Keratinocyte (primary cell): ENCODE results near the gene PGAM1. TPM values are rescaled to one million over a fixed set of nuclear protein-coding genes. Genes with fewer than 3 reads are reported as not detected.
A peak's percentile ranks its signal among the peaks of the same experiment; 100 is the strongest.
"Not testable (repeated sequence)": the region's sequence is repeated elsewhere in the genome, so short reads cannot be mapped to it uniquely, and the experiment has no call there.

ENCODE experiments used
- DNase-seq: peaks from one replicate; pipeline ENCODE4 v3.0.0-alpha.2; 2011; ENCODE audit warnings: low read depth, missing footprints, low spot score
- FAIRE-seq: peaks from 2 replicates; lab custom pipeline; 2011; peaks lifted over from hg19 to GRCh38; lab: Jason Lieb, UNC
- H2AFZ ChIP-seq: 2 replicates; pipeline ENCODE4 v1.6.0; 2012; ENCODE audit warnings: low read length, control low read depth, inconsistent platforms; ENCODE audit not compliant: control insufficient read depth
- H3K27ac ChIP-seq: 2 replicates; pipeline ENCODE4 v1.5.1; 2011; ENCODE audit warnings: low read length; ENCODE audit not compliant: control insufficient read depth, insufficient read depth
- H3K27me3 ChIP-seq: 3 replicates; pipeline ENCODE4 v1.6.0; 2011; ENCODE audit warnings: low read length; ENCODE audit not compliant: control insufficient read depth, insufficient read depth; ENCODE audit errors: extremely low read depth
- H3K36me3 ChIP-seq, 2 experiments: 2 replicates in 1 of 2; 3 replicates in 1 of 2; pipeline ENCODE4 v1.5.1; 2011; ENCODE audit warnings: low read length in 2 of 2, mild to moderate bottlenecking in 1 of 2; ENCODE audit not compliant: control insufficient read depth in 2 of 2, insufficient read depth in 2 of 2; ENCODE audit errors: extremely low read depth in 1 of 2
- H3K4me1 ChIP-seq: 3 replicates; pipeline ENCODE4 v1.5.1; 2011; ENCODE audit warnings: low read length; ENCODE audit not compliant: control insufficient read depth, insufficient read depth; ENCODE audit errors: extremely low read depth
- H3K4me2 ChIP-seq: 3 replicates; pipeline ENCODE4 v1.6.0; 2011; ENCODE audit warnings: low read depth, low read length; ENCODE audit not compliant: control insufficient read depth, insufficient read depth; ENCODE audit errors: extremely low read depth
- H3K4me3 ChIP-seq, 3 experiments: fragments of 200-600 bp in 1 of 3; sonication (generic) in 1 of 3; 2 replicates in 2 of 3; 3 replicates in 1 of 3; pipeline ENCODE4 v1.5.1; 2011 to 2016; ENCODE audit warnings: low read length in 3 of 3, mild to moderate bottlenecking in 3 of 3, control low read depth in 2 of 3, inconsistent platforms in 1 of 3, low read depth in 1 of 3, mixed read lengths in 1 of 3, mixed run types in 1 of 3, moderate library complexity in 1 of 3; ENCODE audit not compliant: control insufficient read depth in 2 of 3, insufficient read depth in 2 of 3; ENCODE audit errors: extremely low read depth in 1 of 3
- H3K79me2 ChIP-seq: 2 replicates; pipeline ENCODE4 v1.6.0; 2012; ENCODE audit warnings: low read length; ENCODE audit not compliant: control insufficient read depth, insufficient read depth
- H3K9ac ChIP-seq: 3 replicates; pipeline ENCODE4 v1.6.0; 2011; ENCODE audit warnings: low read length; ENCODE audit not compliant: control insufficient read depth, insufficient read depth; ENCODE audit errors: extremely low read depth
- H3K9me1 ChIP-seq: 3 replicates; pipeline ENCODE4 v1.6.0; 2011; ENCODE audit warnings: low read length; ENCODE audit not compliant: control insufficient read depth, insufficient read depth; ENCODE audit errors: extremely low read depth
- H3K9me3 ChIP-seq: 2 replicates; pipeline ENCODE4 v1.5.1; 2012; ENCODE audit warnings: low read depth, low read length; ENCODE audit not compliant: control insufficient read depth
- H4K20me1 ChIP-seq: 3 replicates; pipeline ENCODE4 v1.6.0; 2011; ENCODE audit warnings: low read length; ENCODE audit not compliant: control insufficient read depth, insufficient read depth; ENCODE audit errors: extremely low read depth
- EZH2 ChIP-seq: IDR thresholded peaks from one replicate; pipeline ENCODE4 v1.6.1; 2012; ENCODE audit warnings: inconsistent platforms, mild to moderate bottlenecking, low read length, moderate library complexity
- dilution Hi-C: fragments of 300-500 bp; cut with MboI; formaldehyde crosslinking; loops from one replicate; pipeline ENCODE4 v1.7.0; 2020; ENCODE audit warnings: low sequenced_read_pairs; ENCODE audit not compliant: extremely low pct_ligation_motif_present
- polyA plus RNA-seq, 5 experiments: library from polyadenylated mRNA; depleted of rRNA in 3 of 5; stranded (reverse) in 3 of 5; stranded (forward) in 1 of 5; unstranded in 1 of 5; fragments of >200 nt; gene quantifications; 1 replicate in 1 of 5; 2 replicates in 3 of 5; 3 replicates in 1 of 5; pipeline versions ENCODE4 v1.2.1 to v1.2.3, GENCODE V29; 2011 to 2012; ENCODE audit warnings: missing spikeins in 2 of 5, low read depth in 1 of 5, low replicate concordance in 1 of 5
- TF ChIP-seq, protein P1 (sequence below), 3 experiments: IDR thresholded peaks in 1 of 3; conservative IDR thresholded peaks in 1 of 3; optimal IDR thresholded peaks in 1 of 3; 2 replicates in 2 of 3; 3 replicates in 1 of 3; pipeline versions ENCODE3 to v1.5.1; 2011; ENCODE audit warnings: low read length in 3 of 3, mild to moderate bottlenecking in 3 of 3, moderate library complexity in 2 of 3, control low read depth in 1 of 3, inconsistent platforms in 1 of 3; ENCODE audit not compliant: insufficient read depth in 2 of 3; ENCODE audit errors: extremely low read depth in 1 of 3

Gene PGAM1
- polyA plus RNA-seq, 1 donor (not counting 4 experiments of a cell fraction or from before 2014, with no cell fraction given): 624 TPM

DNA sequence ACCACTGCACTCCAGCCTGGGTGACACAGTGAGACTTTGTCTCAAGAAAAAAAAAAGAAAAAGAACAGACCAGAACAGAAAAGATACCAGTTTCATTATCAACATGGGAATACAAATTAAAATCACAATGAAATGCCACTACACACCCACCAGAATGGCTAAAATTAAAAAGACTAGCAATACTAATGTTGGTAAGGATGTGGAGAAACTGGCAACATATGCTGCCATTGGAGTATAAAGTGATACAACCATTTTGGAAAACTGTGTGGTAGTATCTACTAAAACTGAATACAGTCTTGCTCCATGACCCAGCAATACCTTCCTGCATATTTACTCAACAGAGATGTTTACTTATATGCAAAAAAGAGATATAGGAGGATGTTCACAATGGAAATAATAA, 21.9 kb upstream of the PGAM1 start:
- DNase-seq (no peak), FAIRE-seq (no peak)
- H3K27ac ChIP-seq: no peak overlapping the region
- no peaks in the 10 kb centered on the region for H3K9me3 ChIP-seq
- TF ChIP-seq EZH2: no peak
- TF ChIP-seq, protein P1, sequence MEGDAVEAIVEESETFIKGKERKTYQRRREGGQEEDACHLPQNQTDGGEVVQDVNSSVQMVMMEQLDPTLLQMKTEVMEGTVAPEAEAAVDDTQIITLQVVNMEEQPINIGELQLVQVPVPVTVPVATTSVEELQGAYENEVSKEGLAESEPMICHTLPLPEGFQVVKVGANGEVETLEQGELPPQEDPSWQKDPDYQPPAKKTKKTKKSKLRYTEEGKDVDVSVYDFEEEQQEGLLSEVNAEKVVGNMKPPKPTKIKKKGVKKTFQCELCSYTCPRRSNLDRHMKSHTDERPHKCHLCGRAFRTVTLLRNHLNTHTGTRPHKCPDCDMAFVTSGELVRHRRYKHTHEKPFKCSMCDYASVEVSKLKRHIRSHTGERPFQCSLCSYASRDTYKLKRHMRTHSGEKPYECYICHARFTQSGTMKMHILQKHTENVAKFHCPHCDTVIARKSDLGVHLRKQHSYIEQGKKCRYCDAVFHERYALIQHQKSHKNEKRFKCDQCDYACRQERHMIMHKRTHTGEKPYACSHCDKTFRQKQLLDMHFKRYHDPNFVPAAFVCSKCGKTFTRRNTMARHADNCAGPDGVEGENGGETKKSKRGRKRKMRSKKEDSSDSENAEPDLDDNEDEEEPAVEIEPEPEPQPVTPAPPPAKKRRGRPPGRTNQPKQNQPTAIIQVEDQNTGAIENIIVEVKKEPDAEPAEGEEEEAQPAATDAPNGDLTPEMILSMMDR (optimal IDR thresholded peaks at IDR 0.05 in 1 of 3, IDR thresholded peaks at IDR 0.05 in 1 of 3, conservative IDR thresholded peaks at IDR 0.05 in 1 of 3; ENCODE audit: extremely low read depth in 1 of 3, insufficient read depth in 2 of 3, low read length in 3 of 3): no peak
- H4K20me1 ChIP-seq: no peaks in the 10 kb centered on the region
- H3K36me3 ChIP-seq: no peaks in the 10 kb centered on the region
- H3K27me3 ChIP-seq: no peaks in the 10 kb centered on the region
- H3K4me3 ChIP-seq: no peak overlapping the region
- H3K4me2 ChIP-seq: no peak overlapping the region
- no peaks in the 10 kb centered on the region for H3K9me1 ChIP-seq
- dilution Hi-C loops: no loop called here
- no peak overlapping the region for H3K9ac ChIP-seq
- H2AFZ ChIP-seq: no peak overlapping the region
- H3K79me2 ChIP-seq: peaks cover 13% of the 10 kb centered on the region
- peaks cover 21% of the 10 kb centered on the region for H3K4me1 ChIP-seq

DNA sequence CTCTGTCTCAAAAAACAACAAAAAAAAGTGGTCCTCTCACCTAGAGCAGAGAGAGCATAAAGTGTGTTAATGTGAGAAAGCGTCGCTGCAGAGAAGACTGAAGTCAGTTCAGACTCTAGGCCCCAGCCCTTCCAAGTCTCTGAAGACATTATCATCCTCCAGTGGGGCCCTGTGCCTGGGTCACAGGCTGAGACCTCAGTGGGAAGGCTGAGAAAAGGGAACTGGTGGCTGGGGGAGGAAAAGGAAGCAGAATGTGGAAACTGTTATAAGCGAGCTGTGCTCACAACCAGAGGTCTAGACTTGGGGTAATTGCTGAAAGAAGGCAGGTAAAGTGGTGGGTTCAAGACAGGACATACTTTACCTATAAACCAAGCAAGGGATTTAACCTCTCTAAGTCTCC, 19.9 kb upstream of the PGAM1 start:
- no peaks in the 10 kb centered on the region for H3K9me1 ChIP-seq
- no peak for FAIRE-seq
- no peak for TF ChIP-seq EZH2
- TF ChIP-seq, protein P1 (optimal IDR thresholded peaks at IDR 0.05 in 1 of 3, IDR thresholded peaks at IDR 0.05 in 1 of 3, conservative IDR thresholded peaks at IDR 0.05 in 1 of 3; ENCODE audit: extremely low read depth in 1 of 3, insufficient read depth in 2 of 3, low read length in 3 of 3): no peak
- peaks cover 21% of the 10 kb centered on the region for H3K4me1 ChIP-seq
- no peak overlapping the region for H2AFZ ChIP-seq
- no peak overlapping the region for H3K9ac ChIP-seq
- H3K9me3 ChIP-seq: no peaks in the 10 kb centered on the region
- dilution Hi-C loops: no loop called here
- peaks cover under 1% of the 10 kb centered on the region for H3K79me2 ChIP-seq
- no peaks in the 10 kb centered on the region for H3K36me3 ChIP-seq
- H3K4me3 ChIP-seq: no peak overlapping the region
- H3K27me3 ChIP-seq: no peaks in the 10 kb centered on the region
- H3K4me2 ChIP-seq: no peak overlapping the region
- no peaks in the 10 kb centered on the region for H4K20me1 ChIP-seq
- DNase-seq: no peak
- H3K27ac ChIP-seq: no peak overlapping the region

DNA sequence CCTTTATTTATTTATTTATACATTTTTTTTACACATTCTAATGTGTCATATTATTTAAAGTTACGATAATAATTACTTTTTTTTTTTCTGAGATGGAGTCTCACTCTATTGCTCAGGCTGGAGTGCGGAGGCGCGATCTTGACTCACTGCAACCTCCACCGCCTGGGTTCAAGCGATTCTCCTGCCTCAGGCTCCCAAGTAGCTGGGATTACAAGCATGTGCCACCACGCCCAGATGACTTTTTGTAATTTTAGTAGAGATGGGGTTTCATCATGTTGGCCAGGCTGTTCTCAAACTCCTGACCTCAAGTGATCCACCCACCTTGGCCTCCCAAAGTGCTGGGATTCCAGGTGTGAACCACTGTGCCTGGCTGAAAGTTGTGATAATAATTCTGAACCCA, 19.5 kb upstream of the PGAM1 start:
- H3K9me1 ChIP-seq, H3K9me3 ChIP-seq, H3K36me3 ChIP-seq, H3K4me2 ChIP-seq, H4K20me1 ChIP-seq, H3K4me3 ChIP-seq, H3K9ac ChIP-seq, FAIRE-seq, H3K27me3 ChIP-seq, dilution Hi-C loops, DNase-seq, H3K79me2 ChIP-seq: not testable (repeated sequence)
- H2AFZ ChIP-seq: peak overlapping the region; percentile 6
- peak overlapping the region; percentile 36 for H3K27ac ChIP-seq
- H3K4me1 ChIP-seq: peaks cover 21% of the 10 kb centered on the region
